ENCODE results near the gene IFT57.
"Not testable (repeated sequence)": the region's sequence is repeated elsewhere in the genome, so short reads cannot be mapped to it uniquely, and the experiment has no call there.

Gene IFT57

GRCh38 chr3:108271626-108272025, 49.4 kb upstream of the IFT57 start:
- POLR2A ChIA-PET = no interaction called here
- Histone ChIP-seq H3K27ac (ENCODE audit: extremely low read depth, low read depth, low read length) (no peak overlapping the region), H3K4me3 (ENCODE audit: low read depth, low read length) (no peak overlapping the region), H3K4me1 (ENCODE audit: control insufficient read depth, insufficient read depth, low read length) (no peaks in the 10 kb centered on the region), H3K9me3 (ENCODE audit: control insufficient read depth, insufficient read depth, low read depth, low read length) (no peaks in the 10 kb centered on the region), H3K36me3 (ENCODE audit: control insufficient read depth in 2 of 2, insufficient read depth in 1 of 2, low read length in 2 of 2) (no peaks in the 10 kb centered on the region)
- CTCF ChIA-PET = no interaction called here
- no peak for TF ChIP-seq ZNF571 (tag by site-specific recombination; IDR thresholded peaks at IDR 0.05)
- TF ChIP-seq ZBTB48 (tag by site-specific recombination; IDR thresholded peaks at IDR 0.05) = no peak
- TF ChIP-seq ZNF23 (tag by site-specific recombination; IDR thresholded peaks at IDR 0.05; ENCODE audit: borderline replicate concordance) = no peak
- no peak for TF ChIP-seq WT1 (tag by site-specific recombination; IDR thresholded peaks at IDR 0.05)

GRCh38 chr3:108268235-108268634, 46.0 kb upstream of the IFT57 start:
- H3K9me3 ChIP-seq (ENCODE audit: control insufficient read depth, insufficient read depth, low read depth, low read length); H3K36me3 ChIP-seq (ENCODE audit: control insufficient read depth in 2 of 2, insufficient read depth in 1 of 2, low read length in 2 of 2); POLR2A ChIA-PET; H3K27ac ChIP-seq (ENCODE audit: extremely low read depth, low read depth, low read length); H3K4me3 ChIP-seq (ENCODE audit: low read depth, low read length); H3K4me1 ChIP-seq (ENCODE audit: control insufficient read depth, insufficient read depth, low read length): not testable (repeated sequence)
- CTCF ChIA-PET = interaction anchor here (0.6 kb wide), 1 partner anchor 1302 kb away, joined by 4 read pairs; no protein-coding TSS in a partner anchor

GRCh38 chr3:108264534-108265298, 42.5 kb upstream of the IFT57 start:
- H3K4me1 ChIP-seq (ENCODE audit: control insufficient read depth, insufficient read depth, low read length); POLR2A ChIA-PET; H3K9me3 ChIP-seq (ENCODE audit: control insufficient read depth, insufficient read depth, low read depth, low read length); H3K27ac ChIP-seq (ENCODE audit: extremely low read depth, low read depth, low read length); H3K4me3 ChIP-seq (ENCODE audit: low read depth, low read length); H3K36me3 ChIP-seq (ENCODE audit: control insufficient read depth in 2 of 2, insufficient read depth in 1 of 2, low read length in 2 of 2): not testable (repeated sequence)
- CTCF ChIA-PET = interaction anchor here (0.6 kb wide), 1 partner anchor 472 kb away, joined by 3 read pairs; no protein-coding TSS in a partner anchor

GRCh38 chr3:108255131-108255530, 32.9 kb upstream of the IFT57 start:
- Histone ChIP-seq H3K27ac (ENCODE audit: extremely low read depth, low read depth, low read length) (no peak overlapping the region), H3K36me3 (ENCODE audit: control insufficient read depth in 2 of 2, insufficient read depth in 1 of 2, low read length in 2 of 2) (no peaks in the 10 kb centered on the region), H3K9me3 (ENCODE audit: control insufficient read depth, insufficient read depth, low read depth, low read length) (no peaks in the 10 kb centered on the region), H3K4me1 (ENCODE audit: control insufficient read depth, insufficient read depth, low read length) (no peaks in the 10 kb centered on the region), H3K4me3 (ENCODE audit: low read depth, low read length) (no peak overlapping the region)
- no peak for TF ChIP-seq KLF7 (tag by site-specific recombination; IDR thresholded peaks at IDR 0.05; ENCODE audit: borderline replicate concordance)
- TF ChIP-seq ZNF248 (tag by site-specific recombination; IDR thresholded peaks at IDR 0.05) = no peak
- no peak for TF ChIP-seq ZNF560 (tag by site-specific recombination; IDR thresholded peaks at IDR 0.05; ENCODE audit: borderline replicate concordance)
- TF ChIP-seq KLF1 (tag by site-specific recombination; IDR thresholded peaks at IDR 0.05) = no peak
- no peak for TF ChIP-seq ZSCAN16 (tag by site-specific recombination; IDR thresholded peaks at IDR 0.05)
- no peak for TF ChIP-seq ZNF501 (tag by site-specific recombination; IDR thresholded peaks at IDR 0.05)
- TF ChIP-seq ZBTB26 (tag by site-specific recombination; optimal IDR thresholded peaks at IDR 0.05) = no peak
- TF ChIP-seq ZNF266 (tag by site-specific recombination; IDR thresholded peaks at IDR 0.05; ENCODE audit: low read depth) = no peak
- no peak for TF ChIP-seq ZNF341 (tag by site-specific recombination; IDR thresholded peaks at IDR 0.05; ENCODE audit: low read depth)
- no peak for TF ChIP-seq ZSCAN4 (tag by site-specific recombination; IDR thresholded peaks at IDR 0.05)
- TF ChIP-seq ZNF26 (tag by site-specific recombination; IDR thresholded peaks at IDR 0.05) = no peak
- TF ChIP-seq ZNF280C (tag by site-specific recombination; IDR thresholded peaks at IDR 0.05) = no peak
- TF ChIP-seq WT1 (tag by site-specific recombination; IDR thresholded peaks at IDR 0.05) = no peak
- no peak for TF ChIP-seq HOXD13 (CRISPR knock-in tag; IDR thresholded peaks at IDR 0.05; ENCODE audit: borderline replicate concordance)
- TF ChIP-seq OSR2 (tag by site-specific recombination; IDR thresholded peaks at IDR 0.05) = no peak
- no peak for TF ChIP-seq ZNF174 (tag by site-specific recombination; IDR thresholded peaks at IDR 0.05)
- CTCF ChIA-PET = no interaction called here
- POLR2A ChIA-PET = no interaction called here

Data from HEK293 (cell line).